ENCODE results near the gene ITGA5.

DNA sequence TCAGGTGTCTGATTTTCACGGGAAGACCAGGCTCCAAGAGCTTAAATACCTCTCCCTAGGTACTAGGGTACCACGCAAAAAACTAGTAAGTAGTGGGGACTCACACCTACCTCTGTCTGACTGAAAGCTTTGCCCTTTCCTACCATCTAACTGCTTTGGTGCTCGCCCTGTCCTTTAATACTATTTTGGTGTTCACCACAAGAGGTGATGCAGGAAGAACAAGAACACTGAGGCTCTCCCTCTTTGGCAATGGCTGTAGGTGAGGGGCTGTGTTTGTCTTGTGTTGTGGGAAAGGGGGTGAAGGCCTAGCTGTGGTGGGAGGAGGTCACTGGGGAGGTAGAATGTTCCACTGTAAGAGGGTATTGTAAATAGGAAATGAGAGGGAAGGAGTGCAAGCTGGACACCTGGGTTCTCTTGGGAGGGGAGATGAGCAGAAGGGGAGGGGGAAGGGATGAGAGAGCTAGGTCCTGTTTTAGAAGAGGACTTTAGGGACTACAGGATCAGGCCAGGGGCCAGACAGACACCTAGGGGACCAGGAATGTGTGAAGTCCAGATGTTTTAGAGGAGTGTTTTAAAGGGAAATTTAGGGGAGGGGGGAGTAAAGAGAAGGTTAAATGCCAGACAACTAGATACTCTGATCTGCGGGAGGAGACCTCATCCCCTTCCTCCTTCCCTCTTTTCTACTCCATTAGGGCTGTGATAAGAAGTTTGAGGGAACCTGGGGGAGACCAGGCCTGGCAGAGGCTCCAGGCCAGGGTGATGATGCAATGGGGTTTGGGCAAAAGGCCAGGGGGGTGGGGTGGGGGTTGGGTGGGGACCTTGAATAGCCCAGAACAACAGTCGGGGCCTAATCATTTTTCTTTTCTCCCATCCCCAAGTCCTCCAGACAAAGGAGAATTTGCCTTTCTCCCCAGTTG is 2.1 kb downstream of the ITGA5 start:
- no peak for TF ChIP-seq POLR2A (IDR thresholded peaks at IDR 0.05; ENCODE audit: low read depth, low read length)
- no peak for TF ChIP-seq POLR2AphosphoS5 (IDR thresholded peaks at IDR 0.05; ENCODE audit: low read depth, low read length)
- no peak for TF ChIP-seq TAF1 (IDR thresholded peaks at IDR 0.05; ENCODE audit: low read depth, low read length)
- TF ChIP-seq POU2F2 (IDR thresholded peaks at IDR 0.05; ENCODE audit: low read depth, low read length), result no peak
- no peak for TF ChIP-seq SPI1 (IDR thresholded peaks at IDR 0.05; ENCODE audit: low read depth, low read length)
- no peak for TF ChIP-seq PAX5 (IDR thresholded peaks at IDR 0.05; ENCODE audit: insufficient read depth, low read length, severe bottlenecking)

Data from GM12891 (cell line).